Renal cortex interstitium (tissue), 11 donors: Measurements from ENCODE around the gene TULP4. TPM values are rescaled to one million over a fixed set of nuclear protein-coding genes. Genes with fewer than 3 reads are reported as not detected.
"Not testable (repeated sequence)": the region's sequence is repeated elsewhere in the genome, so short reads cannot be mapped to it uniquely, and the experiment has no call there.

ENCODE experiments used
- DNase-seq, 11 donors: peaks; one replicate each; pipeline ENCODE4 v3.0.0-alpha.2; 2013; ENCODE audit warnings: low read depth in 9 of 11, low spot score in 4 of 11; ENCODE audit errors: extremely low read depth in 1 of 11
- polyA plus RNA-seq, 3 donors: library from polyadenylated mRNA; unstranded; fragments of 120-200 nt; gene quantifications; one replicate each; pipeline ENCODE4 v1.2.1, GENCODE V29; 2013; ENCODE audit not compliant: insufficient read length in 3 of 3

Gene TULP4
- polyA plus RNA-seq, 3 donors, result 21.1 to 21.8 (median 21.8) TPM

DNA sequence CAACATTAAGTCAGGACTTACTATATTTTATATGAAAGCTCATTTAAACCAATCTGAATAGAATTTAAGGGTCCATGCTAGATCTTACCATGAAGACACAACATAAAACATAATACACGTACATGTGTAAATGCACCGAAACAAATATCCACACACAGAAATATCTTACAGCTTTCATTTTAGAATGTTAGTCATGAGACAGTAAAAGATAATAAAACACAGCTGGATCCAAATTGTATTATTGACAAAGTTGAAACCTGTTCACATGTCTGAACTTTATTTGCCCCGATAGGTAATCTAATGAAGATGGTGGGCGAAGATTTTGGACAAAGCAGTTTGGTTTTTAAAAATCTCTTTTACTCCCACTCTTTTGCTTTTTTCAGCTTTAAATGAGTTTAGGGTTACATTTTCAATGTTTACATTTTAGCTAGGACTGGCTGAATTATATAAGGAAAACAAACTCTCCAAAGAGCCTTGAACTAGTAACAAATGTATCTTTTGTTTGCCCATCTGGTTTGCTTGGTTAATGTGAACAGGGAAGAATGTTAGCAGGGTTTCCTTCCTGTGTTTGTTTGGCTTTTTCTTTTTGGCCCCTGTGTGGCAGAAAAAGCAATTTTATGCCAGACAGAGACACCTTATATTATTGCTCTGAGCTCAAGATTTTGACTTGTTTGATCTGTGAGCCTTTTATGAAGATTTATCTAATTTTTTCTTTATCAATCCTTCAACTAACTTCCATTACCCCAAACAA, 242.5 kb downstream of the TULP4 start:
- DNase-seq, result no peak

DNA sequence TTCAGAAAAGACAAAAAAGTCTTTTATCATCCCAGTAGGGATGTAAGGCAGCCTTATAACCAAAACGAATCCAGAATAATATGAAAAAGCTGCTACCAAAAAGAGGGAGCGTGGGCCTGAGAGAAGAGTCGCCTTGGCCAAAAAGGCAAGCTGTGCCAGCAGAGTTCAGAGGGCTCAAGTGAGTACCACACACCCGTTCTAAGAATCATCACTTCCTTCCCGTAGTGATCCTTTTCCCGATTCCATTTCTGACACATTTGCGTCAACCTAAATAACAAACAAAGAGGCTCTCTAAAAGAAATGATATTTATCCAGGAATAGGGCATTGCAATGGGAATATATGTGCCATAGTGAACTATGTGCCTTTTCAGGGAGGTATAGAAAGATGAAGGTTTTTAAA, 243.8 kb downstream of the TULP4 start:
- DNase-seq, result no peak

DNA sequence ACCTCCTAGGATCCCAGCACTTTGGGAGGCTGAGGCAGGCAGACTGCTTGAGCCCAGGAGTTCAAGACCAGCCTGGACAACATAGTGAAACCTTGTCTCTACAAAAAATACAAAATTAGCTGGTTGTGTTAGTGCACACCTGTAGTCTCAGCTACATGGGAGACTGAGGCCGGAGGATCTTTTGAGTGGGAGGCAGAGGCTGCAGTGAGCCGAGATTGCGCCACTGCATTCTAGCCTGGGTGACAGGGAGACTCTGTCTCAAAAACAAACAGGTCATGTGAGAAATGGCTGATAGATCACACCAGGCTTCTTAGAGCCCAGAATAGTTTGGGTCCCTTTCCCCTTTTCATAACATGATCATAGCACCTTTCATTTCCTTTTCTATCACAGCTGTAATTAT, 244.8 kb downstream of the TULP4 start:
- DNase-seq, result not testable (repeated sequence)

DNA sequence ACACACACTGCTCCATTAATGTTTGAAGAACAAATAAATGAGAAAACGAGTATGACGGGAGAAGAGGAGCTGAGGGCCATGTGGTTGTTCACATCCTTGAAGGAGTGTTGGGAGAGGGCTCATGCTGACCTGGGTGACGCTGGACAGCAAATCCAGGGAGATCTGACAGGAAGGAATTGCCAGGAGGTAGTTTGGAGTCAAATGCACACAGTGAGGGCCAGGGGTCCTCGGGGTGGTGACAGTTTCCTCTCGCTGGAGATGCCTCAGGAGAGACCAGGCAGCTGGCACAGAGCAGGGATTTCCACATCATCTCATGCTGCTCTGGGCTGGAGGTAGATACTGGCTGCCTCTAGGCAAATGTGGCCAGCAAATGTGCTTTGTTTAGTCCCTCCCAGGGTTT, 245.7 kb downstream of the TULP4 start:
- no peak for DNase-seq

DNA sequence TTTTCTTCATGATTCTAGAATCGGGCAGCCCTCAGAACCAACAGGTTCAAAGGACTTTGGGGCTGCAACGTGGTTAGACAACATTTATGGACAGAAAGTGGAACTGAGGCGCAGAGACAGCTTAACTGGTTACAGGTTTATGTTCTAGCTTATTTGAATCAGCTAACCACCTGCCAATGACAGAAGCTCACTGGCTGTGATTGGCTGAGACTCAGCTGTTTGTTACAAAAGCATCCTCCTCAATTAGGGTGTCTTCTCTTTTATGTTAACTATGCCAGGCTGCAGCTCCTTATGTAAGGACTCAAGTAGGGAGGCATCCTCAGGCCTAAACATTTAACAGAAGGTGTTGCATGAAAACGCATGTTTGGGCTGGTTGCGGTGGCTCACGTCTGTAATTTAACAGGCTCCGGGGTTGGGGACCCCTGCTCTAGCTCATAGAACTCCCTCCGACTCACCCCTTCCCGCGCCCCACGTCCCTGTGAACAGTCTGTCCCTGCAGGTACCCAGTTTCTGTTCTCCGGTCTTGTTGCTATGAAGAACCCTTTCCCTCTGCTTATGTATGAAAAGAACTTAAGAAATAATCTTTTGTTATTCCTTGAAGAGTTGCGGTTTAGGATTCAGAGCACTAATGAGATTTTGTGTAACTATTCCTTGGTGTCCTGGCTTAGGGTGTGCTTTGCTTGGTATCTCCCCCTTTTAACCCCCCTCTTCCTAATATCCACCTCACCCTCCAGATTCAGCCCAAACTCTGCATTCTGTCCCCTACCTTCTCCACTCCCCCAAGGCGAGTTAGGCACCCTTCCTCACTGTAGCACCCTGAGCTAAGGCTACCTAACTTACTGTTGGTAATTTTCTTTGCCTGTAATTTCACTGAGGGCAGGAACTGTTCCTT, 246.4 kb downstream of the TULP4 start:
- no peak for DNase-seq

DNA sequence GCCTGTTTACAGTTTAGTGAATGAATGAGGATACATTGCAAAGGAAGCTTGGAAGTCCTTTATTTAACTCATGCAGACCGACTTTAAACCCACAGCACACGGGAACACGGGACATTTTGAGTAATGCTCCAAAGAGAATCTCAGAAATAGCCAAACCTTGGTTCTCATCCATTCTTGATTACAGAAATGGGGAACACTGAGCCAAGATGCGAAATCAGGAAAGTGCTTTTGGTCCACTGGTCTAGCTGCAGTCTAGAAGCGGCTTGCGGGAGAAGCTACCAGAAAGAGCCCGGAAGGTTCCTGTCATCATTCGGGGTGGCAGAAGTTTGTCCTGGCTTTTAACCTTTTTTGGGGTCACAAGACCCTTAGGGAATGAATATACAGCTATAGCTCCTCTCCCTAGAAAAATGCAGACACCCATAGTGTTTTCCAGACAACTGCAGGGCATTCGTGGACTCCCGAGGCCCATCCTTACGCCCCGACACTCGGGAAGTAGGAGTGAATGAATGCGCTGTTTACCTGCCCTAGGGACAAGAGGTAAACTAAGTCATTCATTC, 247.2 kb downstream of the TULP4 start:
- DNase-seq, result no peak

DNA sequence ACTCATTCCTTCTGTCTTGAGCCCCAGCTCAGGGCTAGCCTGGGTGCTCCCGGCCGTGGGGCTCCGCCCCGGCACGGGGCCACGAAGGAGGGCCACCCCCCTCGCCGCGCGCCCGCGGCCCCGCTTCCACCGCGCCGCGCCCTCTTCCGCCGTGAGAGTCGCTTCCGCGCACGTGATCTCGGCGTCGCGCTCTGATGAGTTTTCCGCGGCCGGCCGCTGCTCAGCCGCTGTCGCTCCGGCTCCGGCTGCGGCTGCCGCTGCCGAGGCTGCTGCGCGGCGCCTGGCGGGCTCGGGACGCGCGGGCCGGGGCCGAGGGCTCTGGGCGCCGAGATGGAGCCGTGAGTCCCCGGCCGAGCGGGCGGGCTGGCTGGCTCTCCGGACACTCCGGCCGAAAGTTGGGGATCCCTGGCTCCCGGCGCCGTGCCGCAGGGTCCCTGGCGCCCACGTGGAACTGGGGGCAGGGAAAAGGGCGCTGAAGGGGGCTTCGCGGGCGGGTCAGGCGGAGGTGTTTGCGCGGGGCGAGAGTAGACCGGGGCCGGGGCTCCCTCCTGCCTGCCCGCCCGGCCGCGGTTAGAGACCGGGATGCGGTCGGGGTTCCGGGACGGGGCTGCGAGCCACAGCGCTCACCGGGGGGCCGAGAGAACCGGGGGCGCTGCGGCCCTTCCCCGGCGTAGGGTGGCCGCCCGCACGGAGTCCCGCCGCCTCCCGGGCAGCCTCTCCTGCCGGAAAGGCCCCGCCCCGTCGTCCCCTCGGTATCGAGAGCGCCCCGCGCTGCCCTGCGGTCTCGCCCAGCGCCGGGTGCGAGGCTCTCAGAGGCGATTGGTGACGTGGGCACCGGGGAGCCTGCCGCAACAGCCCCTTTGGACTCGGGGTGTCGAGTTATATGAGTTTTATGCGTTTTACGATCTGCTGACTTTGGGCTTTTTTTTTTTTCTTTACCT, 247.9 kb downstream of the TULP4 start, which contains the start of gene TMEM181:
TSS of gene TMEM181 (plus strand) at position 197 of the 941 bp plus-strand sequence. CDS start at position 331, 134 bp downstream.
- peak in 10 of 11 donors; percentile 70 to 81 (median 78) for DNase-seq

DNA sequence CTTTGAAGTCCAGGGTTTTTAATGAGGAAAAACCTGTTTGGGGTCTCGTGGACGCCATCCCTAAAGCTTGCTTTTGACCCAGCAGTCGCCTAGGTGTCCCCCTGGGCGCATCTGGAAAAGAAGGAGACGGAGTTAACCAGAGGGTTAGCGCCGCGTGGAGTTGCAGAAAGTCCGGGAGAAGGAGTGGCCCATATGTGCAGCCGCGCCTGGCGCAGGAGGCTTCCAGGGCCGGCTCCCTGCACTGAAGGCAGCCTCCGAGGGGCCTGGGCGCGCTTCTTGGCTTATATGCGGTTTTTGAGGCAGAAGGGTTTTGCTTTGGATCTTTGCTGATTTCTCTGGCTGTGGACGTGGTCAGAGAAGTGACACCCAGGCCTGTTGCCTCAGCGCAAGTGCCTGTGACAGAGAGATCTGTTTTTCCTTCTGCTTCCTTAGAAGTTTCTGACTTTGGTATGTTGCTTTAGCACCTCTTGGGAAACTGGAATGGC, 248.6 kb downstream of the TULP4 start:
- peak in 2 of 11 donors; percentile 13 to 20 for DNase-seq

Other genes starting within 250 kb of the TULP4 start
- 10 to 100 TPM; 11.3 to 14.1 (median 13.8) TPM for gene SERAC1, start 144.2 kb upstream of the TULP4 start, polyA plus RNA-seq
- 10 to 100 TPM; 43.5 to 66.6 (median 54.3) TPM for gene GTF2H5, start 144.1 kb upstream of the TULP4 start, polyA plus RNA-seq
- 10 to 100 TPM; 19.7 to 24.8 (median 23.9) TPM for gene TMEM181, start 247.6 kb downstream of the TULP4 start, polyA plus RNA-seq